ENCODE results near the gene ESYT2. TPM values are rescaled to one million over a fixed set of nuclear protein-coding genes. Genes with fewer than 3 reads are reported as not detected.

The ESYT2 gene
- total RNA-seq, 1 experiment from 2014 or later: 39.0 TPM

GRCh38 chr7:158869876-158870275 lies 40.6 kb upstream of the ESYT2 start:
- Histone ChIP-seq H4K20me1 (ENCODE audit: control insufficient read depth, insufficient read depth, insufficient read length) (peaks cover 3% of the 10 kb centered on the region), H3K14ac (ENCODE audit: insufficient read depth, low read length) (no peak overlapping the region), H3K4me2 (ENCODE audit: insufficient read depth, insufficient read length, low read length) (no peak overlapping the region), H3K9me3 (ENCODE audit: control insufficient read depth, low read depth, low read length) (no peaks in the 10 kb centered on the region), H3K9ac (ENCODE audit: extremely low read depth, insufficient read length, low read length) (no peak overlapping the region), H2AFZ (ENCODE audit: low read length) (no peak overlapping the region), H3T11ph (ENCODE audit: low read length) (no peak overlapping the region), H3K79me1 (ENCODE audit: insufficient read depth, low read depth, low read length, poor library complexity, severe bottlenecking) (no peaks in the 10 kb centered on the region), H4K5ac (ENCODE audit: insufficient read length, low read depth, low read length) (no peak overlapping the region), H3K23ac (ENCODE audit: insufficient read length, low read depth, low read length) (no peak overlapping the region), H2BK120ac (ENCODE audit: low read depth, low read length, poor library complexity, severe bottlenecking) (no peak overlapping the region), H2AK5ac (ENCODE audit: insufficient read length, low read length) (no peak overlapping the region), H2BK15ac (ENCODE audit: low read depth, low read length) (no peak overlapping the region), H3K56ac (ENCODE audit: insufficient read length, low read depth, low read length) (no peak overlapping the region), H3K27me3 (ENCODE audit: insufficient read depth, low read length) (no peaks in the 10 kb centered on the region), H3K4me1 (ENCODE audit: insufficient read depth, low read length) (no peaks in the 10 kb centered on the region), H2BK5ac (ENCODE audit: insufficient read length, low read length) (no peak overlapping the region), H3K18ac (ENCODE audit: insufficient read length, low read depth, low read length) (no peak overlapping the region), H3K79me2 (ENCODE audit: insufficient read depth, low read length) (no peaks in the 10 kb centered on the region), H3K23me2 (ENCODE audit: insufficient read length, low read depth, low read length, poor library complexity, severe bottlenecking) (no peaks in the 10 kb centered on the region), H4K8ac (replicated peaks; ENCODE audit: insufficient read length, low read depth, low read length) (no peak overlapping the region), H3K27ac (ENCODE audit: insufficient read length, low read depth, low read length) (no peak overlapping the region), H2BK20ac (ENCODE audit: low read depth, low read length, poor library complexity, severe bottlenecking) (no peak overlapping the region), H3K4ac (ENCODE audit: low read depth, low read length) (no peak overlapping the region), H4K91ac (ENCODE audit: insufficient read length, low read depth, low read length) (no peak overlapping the region), H2BK12ac (ENCODE audit: insufficient read length, low read depth, low read length) (no peak overlapping the region)
- TF ChIP-seq CTCF (conservative IDR thresholded peaks at IDR 0.05): no peak
- no CpG with 5 or more reads among the region's 9 CpGs for WGBS (ENCODE audit: extremely low coverage, insufficient read length, low lambda C conversion rate)
- DNase-seq: no peak
- Mint-ChIP-seq H3K4me3 (no peak overlapping the region), H3K36me3 (ENCODE audit: insufficient read depth in 1 of 3, low read depth in 3 of 3) (peaks cover 6 to 22% (median 18%) of the 10 kb centered on the region in 3 experiments), H3K9me3 (no peaks in the 10 kb centered on the region; a peak in 1 of 5 replicates), H3K4me1 (peaks cover 8 to 11% of the 10 kb centered on the region in 2 experiments), H3K27me3 (ENCODE audit: low read depth) (0 out of 2 replicates have a peak, but pooled peaks cover under 1% of the 10 kb centered on the region), H3K27ac (no peak overlapping the region)
